A204.1 (cell line): ENCODE measurements around the gene MYH7B.

Source experiments
- FAIRE-seq: peaks from 2 replicates; lab custom pipeline; 2012; peaks lifted over from hg19 to GRCh38; lab: Jason Lieb, UNC

Gene MYH7B

GRCh38 chr20:34977365-34978091 lies 21.9 kb downstream of the MYH7B start:
- FAIRE-seq = no peak

- no peak for FAIRE-seq
These were observed 22.6 kb downstream of the MYH7B start for GRCh38 chr20:34978092-34978744.

GRCh38 chr20:34979366-34980153 lies 23.9 kb downstream of the MYH7B start:
- no peak for FAIRE-seq

- no peak for FAIRE-seq
These were observed 25.0 kb downstream of the MYH7B start for GRCh38 chr20:34980543-34981233.

GRCh38 chr20:34982270-34983088 lies 26.8 kb downstream of the MYH7B start:
- FAIRE-seq = no peak

GRCh38 chr20:34983089-34983820 lies 27.6 kb downstream of the MYH7B start:
- no peak for FAIRE-seq

GRCh38 chr20:34983995-34984735 lies 28.5 kb downstream of the MYH7B start:
- FAIRE-seq = no peak

GRCh38 chr20:34984756-34985261 lies 29.1 kb downstream of the MYH7B start:
- no peak for FAIRE-seq

GRCh38 chr20:34985461-34986310 lies 30.0 kb downstream of the MYH7B start:
- FAIRE-seq = no peak

GRCh38 chr20:34986311-34987287 lies 30.9 kb downstream of the MYH7B start:
- FAIRE-seq = no peak

GRCh38 chr20:34987288-34988190 lies 31.9 kb downstream of the MYH7B start:
- FAIRE-seq = no peak

- FAIRE-seq = no peak
These were observed 32.5 kb downstream of the MYH7B start for GRCh38 chr20:34988191-34988540.

GRCh38 chr20:34989118-34989517 lies 33.5 kb downstream of the MYH7B start:
- no peak for FAIRE-seq

GRCh38 chr20:34989670-34990069 lies 34.0 kb downstream of the MYH7B start:
- no peak for FAIRE-seq

GRCh38 chr20:34990231-34990630 lies 34.6 kb downstream of the MYH7B start:
- no peak for FAIRE-seq

GRCh38 chr20:34990661-34991214 lies 35.1 kb downstream of the MYH7B start:
- no peak for FAIRE-seq
